Retinal pigment epithelial cell (primary cell): ENCODE data around the gene NOP14.

Experiments used
- DNase-seq: peaks from one replicate; pipeline ENCODE4 v3.0.0-alpha.2; 2010; ENCODE audit warnings: low read depth
- H3K4me3 ChIP-seq: 2 replicates; pipeline ENCODE4 v1.5.1; 2011; ENCODE audit warnings: mild to moderate bottlenecking, low read length, control low read depth, moderate library complexity
- TF ChIP-seq, protein P1 (sequence below): conservative IDR thresholded peaks from 2 replicates; pipeline ENCODE4 v1.5.1; 2011; ENCODE audit warnings: low read depth, low read length, control low read depth, inconsistent platforms

The NOP14 gene

DNA sequence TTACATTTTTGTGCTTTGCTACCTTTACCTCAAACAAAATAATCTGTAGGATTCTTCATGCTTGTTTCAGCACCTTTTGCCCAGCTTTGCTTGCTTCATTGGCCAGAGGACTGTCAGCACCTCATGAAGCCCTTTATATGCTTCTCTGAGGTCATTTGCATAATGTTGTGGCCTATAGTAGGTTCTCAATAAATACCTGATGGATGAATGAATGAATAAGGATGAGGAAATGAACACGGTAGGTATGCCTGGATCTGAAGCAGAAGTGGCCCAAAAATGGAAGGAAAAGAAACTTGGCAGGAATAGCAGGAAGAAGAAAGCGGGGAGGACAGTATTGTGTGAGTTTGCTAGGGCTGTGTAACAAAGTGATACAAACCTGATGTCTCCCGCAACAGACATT lies 8.1 kb upstream of the NOP14 start:
- DNase-seq: no peak
- TF ChIP-seq, protein P1, sequence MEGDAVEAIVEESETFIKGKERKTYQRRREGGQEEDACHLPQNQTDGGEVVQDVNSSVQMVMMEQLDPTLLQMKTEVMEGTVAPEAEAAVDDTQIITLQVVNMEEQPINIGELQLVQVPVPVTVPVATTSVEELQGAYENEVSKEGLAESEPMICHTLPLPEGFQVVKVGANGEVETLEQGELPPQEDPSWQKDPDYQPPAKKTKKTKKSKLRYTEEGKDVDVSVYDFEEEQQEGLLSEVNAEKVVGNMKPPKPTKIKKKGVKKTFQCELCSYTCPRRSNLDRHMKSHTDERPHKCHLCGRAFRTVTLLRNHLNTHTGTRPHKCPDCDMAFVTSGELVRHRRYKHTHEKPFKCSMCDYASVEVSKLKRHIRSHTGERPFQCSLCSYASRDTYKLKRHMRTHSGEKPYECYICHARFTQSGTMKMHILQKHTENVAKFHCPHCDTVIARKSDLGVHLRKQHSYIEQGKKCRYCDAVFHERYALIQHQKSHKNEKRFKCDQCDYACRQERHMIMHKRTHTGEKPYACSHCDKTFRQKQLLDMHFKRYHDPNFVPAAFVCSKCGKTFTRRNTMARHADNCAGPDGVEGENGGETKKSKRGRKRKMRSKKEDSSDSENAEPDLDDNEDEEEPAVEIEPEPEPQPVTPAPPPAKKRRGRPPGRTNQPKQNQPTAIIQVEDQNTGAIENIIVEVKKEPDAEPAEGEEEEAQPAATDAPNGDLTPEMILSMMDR: no peak
- no peak overlapping the region for H3K4me3 ChIP-seq

DNA sequence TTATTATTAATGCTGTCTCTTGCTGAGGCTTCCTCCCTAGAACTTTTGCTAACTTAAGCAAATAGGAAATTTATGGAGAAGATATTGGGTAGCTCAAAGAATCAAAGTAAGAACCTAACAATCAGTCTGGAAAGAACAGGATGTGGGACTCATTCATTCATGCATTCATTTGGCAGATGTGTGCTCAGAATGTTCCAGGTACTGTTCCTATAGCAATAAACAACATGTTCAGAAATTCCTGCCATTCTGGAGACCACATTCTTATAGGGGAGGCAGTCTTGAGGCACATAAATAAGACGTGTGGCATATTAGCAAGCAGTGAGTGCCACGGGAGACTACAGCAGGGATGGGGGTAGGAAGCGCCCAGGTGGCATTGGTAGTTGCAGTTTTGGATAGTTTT lies 5.2 kb upstream of the NOP14 start:
- H3K4me3 ChIP-seq: no peak overlapping the region
- TF ChIP-seq, protein P1: no peak
- DNase-seq: peak; percentile 38

DNA sequence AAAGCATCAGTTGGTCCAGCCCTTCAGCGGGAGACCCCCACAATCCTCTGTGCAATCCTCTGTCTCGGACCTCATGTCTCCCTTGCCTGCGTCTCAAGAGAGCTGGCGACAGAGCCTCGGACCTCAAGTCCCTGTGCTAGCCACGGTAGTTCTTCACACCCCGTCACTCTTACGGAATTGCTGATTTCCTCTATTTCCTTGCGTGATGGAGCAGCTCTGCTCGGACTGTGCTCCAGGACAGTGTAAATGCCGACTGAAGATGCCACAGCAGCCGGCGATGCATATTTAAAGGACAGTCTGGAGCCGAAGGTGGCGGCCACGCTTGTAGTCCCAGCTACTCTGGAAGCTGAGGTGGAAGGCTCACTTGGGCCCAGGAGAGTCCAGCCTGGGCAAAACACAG lies 2.1 kb upstream of the NOP14 start:
- no peak for DNase-seq

DNA sequence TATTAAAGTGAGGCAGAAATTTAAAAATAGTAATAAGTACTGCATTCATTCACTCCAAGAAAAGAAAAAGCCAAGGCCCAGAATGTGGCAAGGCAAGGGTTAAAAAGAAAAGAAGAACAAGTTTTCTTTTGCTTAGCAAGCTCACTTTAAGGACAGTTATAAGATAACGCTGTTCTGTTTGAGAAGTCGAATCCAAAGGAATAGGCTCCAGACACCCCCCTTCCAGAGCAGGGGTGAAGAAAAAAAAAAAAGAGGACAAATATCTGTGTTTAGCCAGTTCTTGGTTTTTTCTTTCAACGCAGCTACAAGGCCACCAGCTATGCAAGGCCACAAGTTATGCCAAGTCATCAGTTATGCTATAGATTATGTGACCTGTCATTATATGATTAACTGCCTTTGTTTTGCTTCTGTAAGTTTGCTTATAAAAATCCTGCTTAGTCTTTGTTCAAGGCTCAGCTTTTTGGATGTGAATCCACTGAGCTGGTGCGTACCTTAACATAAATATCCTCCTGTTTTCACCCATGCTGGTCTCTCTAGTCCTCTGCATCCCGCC lies 1.6 kb upstream of the NOP14 start:
- TF ChIP-seq, protein P1: no peak
- peak overlapping the region; percentile 73 for H3K4me3 ChIP-seq
- no peak for DNase-seq

More for the DNA sequence above, 2.1 kb upstream of the NOP14 start:
- TF ChIP-seq, protein P1: no peak
- no peak overlapping the region for H3K4me3 ChIP-seq

DNA sequence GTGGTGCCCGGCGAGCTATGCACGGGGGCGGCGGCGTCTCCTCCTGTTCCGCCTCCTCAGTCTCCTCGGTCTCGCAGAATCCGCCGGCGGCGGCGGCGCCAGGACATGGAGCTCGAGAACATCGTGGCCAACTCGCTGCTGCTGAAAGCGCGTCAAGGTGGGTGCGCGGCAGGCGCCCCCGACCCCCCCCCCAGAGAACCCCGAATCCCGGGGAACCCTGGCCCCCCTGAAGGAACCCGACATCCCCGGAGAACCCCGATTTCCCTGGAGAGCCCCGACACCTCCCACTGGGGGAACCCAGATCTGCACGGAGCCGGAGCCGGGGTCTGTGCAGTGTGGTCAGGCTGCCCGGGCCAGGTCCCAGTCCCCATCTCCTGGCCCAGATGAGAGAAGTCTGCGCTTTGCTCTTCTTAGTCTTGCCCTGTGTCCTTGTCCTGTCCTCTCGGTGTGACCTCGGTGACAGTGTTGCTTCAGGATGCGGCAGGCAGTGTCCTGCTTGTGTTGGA lies 813 bp upstream of the NOP14 start:
- DNase-seq: no peak
- TF ChIP-seq, protein P1: no peak

DNA sequence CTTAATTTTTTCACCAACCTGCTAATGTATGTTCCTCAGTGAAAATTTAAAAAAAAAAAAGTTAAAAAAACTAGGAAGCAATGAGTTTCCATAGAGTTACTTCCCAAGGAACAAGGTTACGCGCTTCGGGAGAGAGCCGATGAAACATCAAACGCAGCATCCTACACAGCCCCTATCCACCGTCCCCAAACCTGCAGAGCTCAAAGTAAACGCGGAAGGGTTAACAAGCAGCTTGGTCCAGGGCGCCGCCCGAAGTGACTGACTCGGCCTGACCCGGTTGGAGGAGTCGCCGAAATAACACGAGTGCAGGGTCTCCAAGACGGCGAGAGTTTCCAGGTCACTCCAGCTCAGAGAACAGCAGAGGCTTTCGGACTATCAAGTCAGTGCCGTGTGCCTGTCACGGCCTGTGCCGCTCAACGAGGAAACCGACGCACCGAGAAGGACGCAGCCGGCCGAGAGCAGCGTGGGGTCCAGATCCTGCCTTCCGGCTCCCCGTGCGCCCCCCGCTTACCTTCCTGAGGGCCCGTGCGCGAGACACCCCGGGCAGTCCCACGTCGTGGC lies 512 bp downstream of the NOP14 start:
- peak; percentile 16 for DNase-seq
- TF ChIP-seq, protein P1: no peak
- peak overlapping the region; percentile 86 for H3K4me3 ChIP-seq

More for the DNA sequence above, 813 bp upstream of the NOP14 start:
- H3K4me3 ChIP-seq: peak overlapping the region; percentile 73
